GM19351 (cell line): ENCODE data around the gene DISC1.
"Not testable (repeated sequence)": the region's sequence is repeated elsewhere in the genome, so short reads cannot be mapped to it uniquely, and the experiment has no call there.

Source experiments
- ATAC-seq: cut with Tn5 transposase; IDR thresholded peaks from one replicate; pipeline ENCODE4 v1.9.1; 2021; ENCODE audit warnings: mild to moderate bottlenecking, moderate library complexity; ENCODE audit not compliant: unreplicated experiment

Gene DISC1

DNA sequence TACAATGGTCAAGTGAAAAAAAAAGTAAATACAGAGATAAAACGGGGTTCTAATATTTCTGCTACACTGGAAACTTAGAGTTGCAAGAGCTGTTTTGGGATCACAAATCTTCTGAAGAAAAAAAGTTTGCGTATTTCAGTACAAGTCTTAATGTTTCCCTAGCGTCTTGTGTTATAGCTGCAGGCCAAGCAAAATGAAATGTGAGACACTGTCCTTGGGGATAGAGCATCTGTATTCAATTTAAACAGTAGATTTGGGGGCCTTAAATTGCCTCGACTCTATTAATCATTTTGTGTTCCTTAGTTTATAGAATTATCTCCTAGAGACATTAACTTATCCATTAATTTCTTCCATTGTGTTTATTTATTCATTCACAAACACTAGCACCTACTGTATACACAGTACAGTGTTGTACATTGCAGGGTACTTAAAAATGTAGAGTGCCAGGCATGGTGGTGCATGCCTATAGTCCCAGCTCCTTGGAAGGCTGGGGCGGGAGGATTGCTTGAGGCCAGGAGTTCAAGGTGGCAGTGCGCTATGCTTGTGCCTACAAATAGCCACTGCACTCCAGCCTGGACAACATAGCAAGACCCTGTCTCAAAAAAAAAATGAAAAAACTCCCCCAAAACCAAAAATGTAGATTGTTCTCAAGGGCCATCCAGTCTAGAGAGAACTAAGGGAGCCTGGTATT is 7.9 kb downstream of the DISC1 start:
- ATAC-seq = no peak

DNA sequence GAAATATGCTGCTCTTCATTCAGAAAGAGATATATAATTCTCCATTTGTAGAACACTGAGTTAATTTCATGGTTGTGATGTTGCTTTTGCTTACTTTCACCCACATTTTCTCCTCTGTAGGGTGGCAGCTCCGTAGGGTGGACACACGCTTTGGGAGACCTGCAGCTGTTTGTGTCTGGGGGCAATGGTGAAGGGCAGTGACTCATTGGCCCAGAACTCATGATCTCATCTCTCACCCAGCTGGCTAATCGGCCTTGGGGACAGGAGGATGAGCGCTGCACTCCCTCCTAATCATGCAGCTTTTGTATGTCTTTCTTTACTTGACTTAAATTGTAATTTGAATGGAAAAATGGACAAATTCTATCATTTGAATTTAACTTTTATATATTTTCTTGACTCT is 9.6 kb downstream of the DISC1 start:
- no peak for ATAC-seq

DNA sequence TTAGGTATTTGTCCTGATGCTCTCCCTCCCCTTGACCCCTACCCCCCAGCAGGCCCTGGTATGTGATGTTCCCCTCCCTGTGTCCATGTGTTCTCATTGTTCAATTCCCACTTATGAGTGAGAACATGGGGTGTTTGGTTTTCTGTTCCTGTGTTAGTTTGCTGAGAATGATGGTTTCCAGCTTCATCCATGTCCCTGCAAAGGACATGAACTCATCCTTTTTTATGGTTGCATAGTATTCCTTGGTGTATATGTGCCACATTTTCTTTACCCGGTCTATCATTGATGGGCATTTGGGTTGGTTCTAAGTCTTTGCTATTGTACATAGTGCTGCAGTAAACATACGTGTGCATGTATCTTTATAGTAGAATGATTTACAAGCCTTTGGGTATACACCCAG is 10.3 kb downstream of the DISC1 start:
- not testable (repeated sequence) for ATAC-seq

DNA sequence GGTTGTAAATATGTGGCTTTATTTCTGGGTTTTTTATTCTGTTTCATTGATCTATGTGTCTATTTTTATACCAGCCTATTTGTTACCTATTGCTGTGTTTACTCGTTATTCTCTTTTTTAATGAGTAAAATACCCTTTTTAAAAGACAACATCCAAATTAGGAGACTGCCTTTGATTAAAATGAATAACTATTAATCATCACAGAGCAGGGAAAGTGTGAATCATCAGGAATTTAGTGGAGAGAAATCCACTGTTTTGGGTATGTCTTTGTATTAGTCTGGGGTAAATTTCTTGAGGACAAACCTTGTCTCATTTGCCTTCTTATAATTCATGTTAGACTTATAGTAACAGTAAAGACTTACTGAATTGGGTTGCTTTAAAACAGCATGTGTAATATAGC is 12.1 kb downstream of the DISC1 start:
- no peak for ATAC-seq

DNA sequence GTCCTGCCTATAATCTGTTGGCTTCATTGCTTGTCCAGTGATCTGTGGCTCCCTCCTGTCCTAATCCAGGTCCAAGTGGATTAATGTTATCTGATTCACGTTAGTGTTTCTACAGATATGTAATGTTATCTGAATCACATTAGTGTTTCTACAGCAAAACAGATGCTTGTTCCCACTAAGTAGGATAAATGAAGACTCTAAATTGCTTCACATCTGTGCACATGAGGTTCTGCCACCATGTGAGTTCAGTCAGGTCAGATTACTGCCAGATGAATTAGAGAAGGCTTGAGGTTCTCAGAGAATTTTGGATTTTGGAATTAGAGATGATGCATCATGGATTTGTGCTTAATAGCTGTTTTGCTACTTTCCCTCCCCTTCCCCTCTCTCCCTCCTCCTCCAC is 13.2 kb downstream of the DISC1 start:
- no peak for ATAC-seq

DNA sequence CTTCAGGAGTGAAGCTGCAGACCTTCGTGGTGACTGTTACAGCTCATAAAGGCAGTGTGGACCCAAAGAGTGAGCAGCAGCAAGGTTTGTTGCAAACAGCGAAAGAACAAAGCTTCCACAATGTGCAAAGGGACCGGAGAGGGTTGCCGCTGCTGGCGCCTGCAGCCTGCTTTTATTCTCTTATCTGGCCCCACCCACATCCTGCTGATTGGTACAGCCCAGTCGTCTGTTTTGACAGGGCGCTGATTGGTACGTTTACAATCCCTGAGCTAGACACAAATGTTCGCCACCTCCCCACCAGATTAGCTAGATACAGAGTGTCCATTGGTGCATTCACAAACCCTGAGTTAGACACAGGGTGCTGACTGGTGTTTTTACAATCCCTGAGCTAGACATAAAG is 14.9 kb downstream of the DISC1 start:
- not testable (repeated sequence) for ATAC-seq

DNA sequence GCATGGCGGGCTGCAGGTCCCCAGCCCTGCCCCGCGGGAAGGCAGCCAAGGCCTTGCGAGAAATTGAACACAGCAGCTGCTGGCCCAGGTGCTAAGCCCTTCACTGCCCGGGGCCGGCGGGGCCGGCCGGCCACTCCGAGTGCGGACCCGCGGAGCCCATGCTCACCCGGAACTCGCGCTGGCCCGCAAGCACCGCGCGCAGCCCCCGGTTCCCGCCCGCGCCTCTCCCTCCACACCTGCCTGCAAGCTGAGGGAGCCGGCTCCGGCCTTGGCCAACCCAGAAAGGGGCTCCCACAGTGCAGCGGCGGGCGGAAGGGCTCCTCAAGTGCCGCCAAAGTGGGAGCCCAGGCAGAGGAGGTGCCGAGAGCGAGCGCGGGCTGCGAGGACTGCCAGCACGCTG is 15.5 kb downstream of the DISC1 start:
- ATAC-seq = not testable (repeated sequence)

DNA sequence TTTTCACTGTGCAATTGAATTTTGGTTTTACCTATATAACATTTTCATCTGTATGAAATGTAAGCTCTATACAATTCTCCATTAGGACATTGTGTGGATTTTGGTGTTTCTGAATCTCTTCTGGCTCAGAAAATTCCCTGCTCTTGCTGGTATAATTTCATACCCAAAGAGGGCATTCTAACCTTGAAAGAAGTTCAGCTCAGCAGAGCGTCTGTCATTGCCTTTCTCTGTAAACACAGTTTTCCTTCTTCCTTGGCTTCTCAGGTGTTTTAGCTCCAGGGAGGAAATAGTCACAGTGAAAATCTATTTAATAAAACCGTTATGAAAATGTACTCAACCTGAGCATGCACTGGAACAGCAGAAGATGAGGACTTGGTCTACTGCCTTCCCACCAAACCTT is 16.0 kb downstream of the DISC1 start:
- ATAC-seq = no peak

DNA sequence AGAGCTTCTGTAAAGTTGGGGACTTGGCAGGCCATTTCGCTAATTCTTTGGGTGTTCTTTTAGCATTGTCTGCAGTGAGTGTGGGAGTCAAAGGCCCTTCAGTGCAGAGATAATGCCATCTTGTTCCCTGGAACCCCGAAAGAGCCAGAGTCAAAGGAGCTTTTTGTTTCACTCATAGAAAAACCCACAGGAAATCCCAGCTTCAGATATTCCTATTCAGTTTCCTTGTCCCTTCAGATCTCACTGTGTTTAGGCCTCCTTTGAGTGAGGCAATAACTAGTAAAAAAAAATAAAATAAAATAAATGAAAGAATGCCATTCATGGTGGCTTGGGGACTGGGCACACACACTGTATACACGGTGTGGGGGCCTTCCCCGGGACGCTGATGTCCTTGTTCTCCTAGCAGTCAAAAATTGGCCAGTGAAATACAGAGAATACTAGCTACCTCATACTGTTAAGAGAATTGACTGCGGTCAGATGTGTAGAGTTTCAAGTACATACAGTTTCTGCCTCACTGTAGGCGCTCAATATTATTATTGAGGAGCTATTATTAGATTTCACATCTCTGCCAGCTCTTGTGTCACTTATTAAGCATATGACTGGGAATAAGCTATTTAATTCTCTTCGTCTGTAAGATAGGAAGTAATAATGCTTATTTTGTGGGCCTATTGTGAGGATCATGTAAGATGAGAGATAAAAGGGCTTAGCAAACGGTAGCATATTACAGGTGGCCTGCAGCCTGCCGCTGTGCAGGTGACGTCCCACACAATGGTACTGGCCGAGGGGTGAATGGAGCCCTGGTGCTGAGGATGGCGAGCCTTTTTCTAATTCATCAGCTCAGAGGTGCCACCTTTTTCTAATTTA is 16.7 kb downstream of the DISC1 start:
- no peak for ATAC-seq

DNA sequence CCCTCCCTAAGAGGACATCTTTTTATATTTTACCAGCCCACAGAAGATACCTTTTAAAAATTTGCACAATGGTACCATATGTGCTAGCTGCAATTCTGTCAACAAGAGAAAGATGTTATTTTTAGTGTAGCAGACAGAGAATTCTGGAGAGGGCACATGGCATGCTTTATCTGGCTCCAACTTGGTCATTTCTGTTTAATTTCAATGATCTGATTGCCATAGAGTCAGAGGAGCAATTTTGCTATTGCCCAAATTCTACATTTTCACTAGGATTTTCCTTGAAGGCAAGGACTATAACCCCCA is 17.3 kb downstream of the DISC1 start:
- ATAC-seq = no peak

DNA sequence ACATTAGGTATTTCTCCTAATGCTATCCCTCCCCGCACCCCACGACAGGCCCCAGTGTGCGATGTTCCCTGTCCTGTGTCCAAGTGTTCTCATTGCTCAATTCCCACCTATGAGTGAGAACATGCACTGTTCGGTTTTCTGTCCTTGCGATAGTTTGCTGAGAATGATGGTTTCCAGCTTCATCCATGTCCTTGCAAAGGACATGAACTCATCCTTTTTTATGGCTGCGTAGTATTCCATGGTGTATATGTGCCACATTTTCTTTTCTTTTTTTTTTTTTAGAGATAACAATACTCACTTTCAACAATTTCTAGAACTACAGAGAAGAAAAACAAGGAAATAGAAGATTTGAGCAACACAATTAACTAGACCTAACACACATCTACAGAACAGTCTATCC is 19.0 kb downstream of the DISC1 start:
- ATAC-seq = not testable (repeated sequence)

DNA sequence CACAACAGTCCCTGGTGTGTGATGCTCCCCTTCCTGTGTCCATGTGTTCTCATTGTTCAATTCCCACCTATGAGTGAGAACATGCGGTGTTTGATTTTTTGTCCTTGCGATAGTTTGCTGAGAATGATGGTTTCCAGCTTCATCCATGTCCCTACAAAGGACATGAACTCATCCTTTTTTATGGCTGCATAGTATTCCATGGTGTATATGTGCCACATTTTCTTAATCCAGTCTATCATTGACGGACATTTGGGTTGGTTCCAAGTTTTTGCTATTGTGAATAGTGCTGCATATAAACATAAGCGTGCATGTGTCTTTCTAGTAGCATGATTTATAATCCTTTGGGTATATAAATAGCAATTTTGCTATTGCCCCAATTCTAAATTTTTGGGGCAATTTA is 19.6 kb downstream of the DISC1 start:
- ATAC-seq = not testable (repeated sequence)

DNA sequence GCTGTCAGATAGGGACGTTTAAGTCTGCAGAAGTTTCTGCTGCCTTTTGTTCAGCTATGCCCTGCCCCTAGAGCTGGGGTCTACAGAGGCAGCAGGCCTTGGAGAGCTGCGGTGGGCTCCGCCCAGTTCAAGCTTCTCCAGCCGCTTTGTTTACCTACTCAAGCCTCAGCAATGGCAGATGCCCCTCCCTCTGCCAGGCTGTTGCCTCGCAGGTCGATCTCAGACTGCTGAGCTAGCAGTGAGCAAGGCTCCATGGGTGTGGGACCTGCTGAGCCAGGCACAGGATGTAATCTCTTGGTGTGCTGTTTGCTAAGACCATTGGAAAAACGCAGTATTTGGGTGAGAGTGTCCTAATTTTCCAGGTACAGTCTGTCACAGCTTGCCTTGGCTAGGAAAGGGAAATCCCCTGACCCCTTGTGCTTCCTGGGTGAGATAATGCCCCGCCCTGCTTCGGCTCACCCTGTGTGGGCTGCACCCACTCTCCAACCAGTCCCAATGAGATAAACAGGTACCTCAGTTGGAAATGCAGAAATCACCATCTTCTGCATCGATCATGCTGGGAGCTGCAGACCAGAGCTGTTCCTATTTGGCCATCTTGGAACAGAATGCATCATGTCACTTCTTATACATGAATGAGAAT is 25.2 kb downstream of the DISC1 start:
- not testable (repeated sequence) for ATAC-seq

DNA sequence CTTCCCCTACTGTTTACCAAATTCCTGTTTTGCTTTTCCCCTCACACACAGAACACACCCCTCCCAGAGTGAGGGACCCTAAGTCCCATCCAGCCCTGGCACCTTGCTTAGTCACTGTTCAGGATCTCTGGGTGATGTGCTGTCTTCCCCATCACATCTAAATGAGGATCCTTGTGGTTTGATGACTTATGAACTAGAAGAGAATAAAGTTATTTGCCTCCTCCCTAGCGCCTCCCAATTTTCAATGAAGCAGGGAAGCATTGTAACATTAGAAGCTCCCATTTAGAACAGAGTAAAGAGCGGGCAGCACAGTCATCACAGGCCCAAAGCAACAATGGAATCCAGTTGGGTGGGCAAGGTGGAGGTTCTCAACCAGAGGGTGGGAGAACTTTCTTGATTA is 27.0 kb downstream of the DISC1 start:
- no peak for ATAC-seq

DNA sequence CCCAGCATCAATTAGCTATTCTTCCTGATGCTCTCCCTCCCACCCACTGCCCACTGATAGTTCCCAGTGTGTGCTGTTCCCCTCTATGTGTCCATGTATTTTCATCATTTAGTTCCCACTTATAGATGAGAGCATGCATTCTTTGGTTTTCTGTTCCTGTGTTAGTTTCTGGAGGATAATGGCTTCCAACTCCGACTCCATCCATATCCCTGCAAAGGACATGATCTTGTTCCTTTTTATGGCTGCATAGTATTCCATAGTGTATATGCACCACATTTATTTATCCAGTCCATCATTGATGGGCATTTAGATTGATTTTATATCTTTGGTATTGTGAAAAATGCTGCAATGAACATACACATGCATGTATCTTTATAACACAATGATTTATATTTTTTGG is 30.2 kb downstream of the DISC1 start:
- ATAC-seq = no peak

DNA sequence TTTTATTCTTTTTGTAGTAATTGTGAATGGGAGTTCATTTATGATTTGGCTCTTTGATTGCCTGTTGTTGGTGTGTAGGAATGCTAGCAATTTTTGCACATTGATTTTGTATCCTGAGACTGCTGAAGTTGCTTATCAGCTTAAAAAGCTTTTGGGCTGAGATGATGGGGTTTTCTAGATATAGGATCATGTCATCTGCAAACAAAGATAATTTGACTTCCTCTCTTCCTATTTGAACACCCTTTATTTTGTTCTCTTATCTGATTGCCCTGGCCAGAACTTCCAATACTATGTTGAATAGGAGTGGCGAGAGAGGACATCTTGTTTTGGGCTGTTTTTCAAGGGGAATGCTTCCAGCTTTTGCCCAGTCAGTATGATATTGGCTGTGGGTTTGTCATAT is 31.6 kb downstream of the DISC1 start:
- not testable (repeated sequence) for ATAC-seq

DNA sequence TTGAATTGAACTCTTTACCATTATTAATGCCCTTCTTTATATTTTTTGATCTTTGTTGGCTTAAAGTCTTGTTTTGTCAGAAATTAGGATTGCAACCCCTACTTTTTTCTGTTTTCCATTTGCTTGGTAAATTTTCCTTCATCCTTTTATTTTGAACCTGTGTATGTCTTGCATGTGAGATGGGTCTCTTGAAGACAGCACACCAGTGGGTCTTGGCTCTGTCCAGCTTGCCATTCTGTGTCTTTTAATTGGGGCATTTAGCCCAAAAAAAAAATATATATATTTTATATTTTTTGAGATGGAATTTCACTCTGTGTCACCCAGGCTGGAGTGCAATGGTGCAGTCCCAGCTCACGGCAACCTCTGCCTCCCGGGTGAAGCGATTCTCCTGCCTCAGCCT is 33.6 kb downstream of the DISC1 start:
- no peak for ATAC-seq

DNA sequence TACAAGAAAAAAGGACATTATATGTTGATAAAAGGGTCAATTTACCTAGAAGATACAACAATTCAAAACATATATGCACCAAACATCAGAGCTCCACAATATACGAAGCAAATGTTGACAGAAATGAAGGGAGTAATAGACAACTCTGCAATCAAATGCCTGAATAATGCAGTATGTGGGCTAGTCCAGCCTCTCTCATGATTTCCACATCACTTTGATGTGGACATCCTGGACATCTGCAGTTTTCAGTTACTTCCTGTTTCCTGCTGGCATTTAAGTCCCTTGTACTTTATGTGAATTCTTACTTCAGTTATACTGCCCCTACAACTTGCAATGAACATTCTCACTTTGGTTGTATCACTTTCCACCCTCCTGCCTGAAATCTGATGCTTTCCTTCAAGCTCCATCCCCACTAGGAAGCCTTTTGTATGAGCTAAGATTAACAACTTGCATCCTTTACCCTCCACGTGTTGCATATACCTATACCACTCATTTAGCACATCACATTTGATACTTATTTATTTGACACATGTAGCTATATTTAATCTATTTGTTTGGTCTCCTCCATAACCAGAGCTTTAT is 36.7 kb downstream of the DISC1 start:
- ATAC-seq = no peak

DNA sequence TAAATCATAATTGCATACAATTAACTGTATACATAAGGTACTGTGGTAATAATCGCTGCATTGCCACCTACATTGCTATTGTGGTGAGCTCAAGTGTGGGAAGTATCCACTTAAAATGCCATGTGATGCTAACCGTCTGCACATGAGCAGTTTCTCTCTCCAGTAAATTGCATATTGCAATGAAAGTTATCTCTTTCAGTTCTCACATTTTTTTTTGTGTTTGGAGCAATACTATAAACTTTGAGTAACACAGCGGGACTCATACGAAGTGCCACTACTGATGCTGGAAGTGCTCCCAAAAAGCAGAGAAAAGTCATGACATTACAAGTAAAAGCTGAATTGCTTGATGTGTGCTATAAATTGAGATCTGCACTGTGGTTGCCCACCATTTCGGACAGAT is 38.5 kb downstream of the DISC1 start:
- ATAC-seq = no peak

DNA sequence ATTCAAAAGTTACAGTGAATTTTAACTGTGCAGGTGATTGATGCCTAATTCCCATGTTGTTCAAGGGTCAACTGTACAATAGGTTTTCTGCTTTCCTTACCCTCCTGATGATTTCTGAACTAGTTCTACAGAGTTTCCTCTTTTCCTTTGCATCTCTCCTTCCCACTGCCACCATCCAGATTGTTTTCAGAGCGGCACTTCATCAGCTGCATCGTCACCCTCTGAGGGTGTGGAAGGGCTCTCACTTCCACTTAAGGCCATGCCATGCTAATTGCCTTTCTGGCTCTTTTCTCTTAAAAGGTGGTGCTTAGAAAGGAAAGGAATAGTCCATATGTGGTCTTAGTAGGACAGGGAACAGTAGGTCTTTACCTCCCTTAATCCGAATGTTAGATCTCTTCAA is 39.1 kb downstream of the DISC1 start:
- ATAC-seq = no peak

DNA sequence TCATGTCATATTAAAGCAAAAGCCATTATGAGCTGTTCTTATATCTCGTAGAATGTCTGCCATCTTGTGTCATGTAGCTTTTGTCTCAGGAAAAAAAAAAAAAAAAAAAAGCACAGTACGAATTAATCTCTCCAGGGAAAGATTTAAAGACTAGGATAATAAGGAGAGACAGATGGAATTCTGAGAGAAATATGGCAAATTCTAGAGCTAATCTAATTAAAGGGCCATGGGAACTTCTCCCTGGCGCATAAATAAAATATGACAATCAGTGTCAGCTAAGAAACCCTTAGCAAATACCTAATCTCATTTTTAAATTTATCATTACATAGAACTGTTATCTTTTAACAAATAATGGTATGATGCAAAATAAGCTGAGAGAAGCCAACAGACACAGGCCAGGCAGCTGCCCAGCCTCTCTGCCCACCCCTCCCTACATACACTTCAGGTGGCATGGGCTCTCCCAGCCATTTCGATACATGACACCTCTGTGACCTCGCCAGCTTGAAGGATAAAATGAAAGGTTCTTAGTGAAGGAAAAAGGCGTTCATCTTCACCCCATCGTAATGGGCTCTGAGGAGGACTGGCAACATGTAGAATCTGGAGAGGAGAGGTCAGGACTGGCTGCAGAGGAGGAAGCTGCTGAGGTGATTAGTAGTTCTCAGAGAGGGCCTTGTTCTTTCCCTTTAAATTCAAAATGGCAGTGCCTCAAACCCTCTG is 39.8 kb downstream of the DISC1 start:
- ATAC-seq = no peak
